Loucy (cell line): ENCODE measurements around the gene ACTR5.

ENCODE experiments used
- H2AFZ ChIP-seq: fragments of 200-600 bp; sonication (generic); 2 replicates; pipeline ENCODE4 v1.6.0; 2016; ENCODE audit warnings: antibody characterized with exemption, mild to moderate bottlenecking, low read length, moderate library complexity
- H3F3A ChIP-seq: fragments of 200-600 bp; 2 replicates; pipeline ENCODE4 v1.6.0; 2016; ENCODE audit warnings: antibody characterized with exemption, low read depth, mild to moderate bottlenecking
- H3K27me3 ChIP-seq: fragments of 200-600 bp; sonication (generic); 2 replicates; pipeline ENCODE4 v1.6.1; 2014; ENCODE audit warnings: low read length, mild to moderate bottlenecking; ENCODE audit not compliant: insufficient read depth, poor library complexity, severe bottlenecking
- H3K36me3 ChIP-seq: fragments of 200-600 bp; sonication (generic); 2 replicates; pipeline ENCODE4 v1.6.1; 2016; ENCODE audit warnings: low read length; ENCODE audit not compliant: insufficient read depth
- H3K4me1 ChIP-seq: fragments of 200-600 bp; sonication (generic); 2 replicates; pipeline ENCODE4 v1.5.1; 2014; ENCODE audit warnings: low read length, mild to moderate bottlenecking; ENCODE audit not compliant: insufficient read depth, poor library complexity, severe bottlenecking
- H3K4me2 ChIP-seq: fragments of 200-600 bp; sonication (generic); 2 replicates; pipeline ENCODE4 v1.6.0; 2014; ENCODE audit warnings: antibody characterized with exemption, low read length, low read depth, mild to moderate bottlenecking; ENCODE audit not compliant: poor library complexity, severe bottlenecking
- H3K4me3 ChIP-seq: fragments of 200-600 bp; sonication (generic); 2 replicates; pipeline ENCODE4 v1.5.1; 2014; ENCODE audit warnings: low read length, mild to moderate bottlenecking, mixed read lengths; ENCODE audit not compliant: poor library complexity, severe bottlenecking
- H3K79me2 ChIP-seq: fragments of 200-600 bp; sonication (generic); 2 replicates; pipeline ENCODE4 v1.6.1; 2014; ENCODE audit warnings: low read length; ENCODE audit not compliant: insufficient read depth
- H3K9ac ChIP-seq: fragments of 200-600 bp; sonication (generic); 2 replicates; pipeline ENCODE4 v1.6.0; 2014; ENCODE audit warnings: mild to moderate bottlenecking, low read depth, low read length, moderate library complexity; ENCODE audit not compliant: poor library complexity, severe bottlenecking
- H3K9me2 ChIP-seq: fragments of 200-600 bp; sonication (generic); replicated peaks from 2 replicates; pipeline ENCODE4 v1.6.1; 2016; ENCODE audit warnings: low read depth, low read length, mixed read lengths
- H3K9me3 ChIP-seq: fragments of 200-600 bp; sonication (generic); 2 replicates; pipeline ENCODE4 v1.6.1; 2014; ENCODE audit warnings: mild to moderate bottlenecking, antibody characterized with exemption, low read length, low read depth; ENCODE audit not compliant: insufficient read depth
- H4K20me1 ChIP-seq: fragments of 200-600 bp; sonication (generic); 2 replicates; pipeline ENCODE4 v1.6.0; 2014; ENCODE audit warnings: antibody characterized with exemption, low read length, mild to moderate bottlenecking; ENCODE audit not compliant: insufficient read depth, poor library complexity, severe bottlenecking
- EZH2phosphoT487 ChIP-seq: fragments of 200-600 bp; IDR thresholded peaks from 2 replicates; pipeline ENCODE4 v1.6.1; 2018; ENCODE audit warnings: antibody characterized with exemption, mild to moderate bottlenecking, moderate library complexity, borderline replicate concordance
- TF ChIP-seq, protein P1 (sequence below): fragments of 200-600 bp; sonication (generic); conservative IDR thresholded peaks from 2 replicates; pipeline ENCODE4 v1.5.1; 2014; ENCODE audit warnings: mild to moderate bottlenecking, antibody characterized with exemption, low read length

The ACTR5 gene

DNA sequence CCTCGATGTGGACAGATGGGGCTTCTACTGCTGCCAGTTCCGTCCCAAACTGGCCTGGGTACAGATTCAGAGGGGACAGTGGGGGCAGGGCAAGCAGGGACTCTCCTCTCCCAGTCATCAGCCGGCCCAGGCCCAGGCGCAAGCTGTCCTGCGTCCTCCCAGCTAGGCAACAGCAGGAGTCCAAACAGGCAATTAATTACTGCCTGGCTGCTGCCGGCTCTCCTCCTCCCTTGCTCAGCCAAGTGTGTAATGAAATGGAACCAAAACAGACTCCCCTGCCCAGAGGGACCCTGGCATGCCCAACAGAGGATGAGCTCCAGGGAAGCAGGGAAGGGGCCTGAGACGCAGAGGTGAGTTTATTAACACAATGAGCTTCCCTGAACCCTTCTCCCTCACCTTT lies 41.8 kb upstream of the ACTR5 start:
- H3K4me2 ChIP-seq, result no peak overlapping the region
- H4K20me1 ChIP-seq, result no peaks in the 10 kb centered on the region
- no peaks in the 10 kb centered on the region for H3K79me2 ChIP-seq
- H3K9ac ChIP-seq, result no peak overlapping the region
- no peaks in the 10 kb centered on the region for H3F3A ChIP-seq
- H3K27me3 ChIP-seq, result no peaks in the 10 kb centered on the region
- H3K9me2 ChIP-seq, result no peaks in the 10 kb centered on the region
- no peak for TF ChIP-seq EZH2phosphoT487
- TF ChIP-seq, protein P1, sequence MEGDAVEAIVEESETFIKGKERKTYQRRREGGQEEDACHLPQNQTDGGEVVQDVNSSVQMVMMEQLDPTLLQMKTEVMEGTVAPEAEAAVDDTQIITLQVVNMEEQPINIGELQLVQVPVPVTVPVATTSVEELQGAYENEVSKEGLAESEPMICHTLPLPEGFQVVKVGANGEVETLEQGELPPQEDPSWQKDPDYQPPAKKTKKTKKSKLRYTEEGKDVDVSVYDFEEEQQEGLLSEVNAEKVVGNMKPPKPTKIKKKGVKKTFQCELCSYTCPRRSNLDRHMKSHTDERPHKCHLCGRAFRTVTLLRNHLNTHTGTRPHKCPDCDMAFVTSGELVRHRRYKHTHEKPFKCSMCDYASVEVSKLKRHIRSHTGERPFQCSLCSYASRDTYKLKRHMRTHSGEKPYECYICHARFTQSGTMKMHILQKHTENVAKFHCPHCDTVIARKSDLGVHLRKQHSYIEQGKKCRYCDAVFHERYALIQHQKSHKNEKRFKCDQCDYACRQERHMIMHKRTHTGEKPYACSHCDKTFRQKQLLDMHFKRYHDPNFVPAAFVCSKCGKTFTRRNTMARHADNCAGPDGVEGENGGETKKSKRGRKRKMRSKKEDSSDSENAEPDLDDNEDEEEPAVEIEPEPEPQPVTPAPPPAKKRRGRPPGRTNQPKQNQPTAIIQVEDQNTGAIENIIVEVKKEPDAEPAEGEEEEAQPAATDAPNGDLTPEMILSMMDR, result no peak
- no peak overlapping the region for H2AFZ ChIP-seq
- H3K36me3 ChIP-seq, result no peaks in the 10 kb centered on the region
- no peak overlapping the region for H3K4me3 ChIP-seq
- no peaks in the 10 kb centered on the region for H3K4me1 ChIP-seq
- H3K9me3 ChIP-seq, result no peaks in the 10 kb centered on the region

DNA sequence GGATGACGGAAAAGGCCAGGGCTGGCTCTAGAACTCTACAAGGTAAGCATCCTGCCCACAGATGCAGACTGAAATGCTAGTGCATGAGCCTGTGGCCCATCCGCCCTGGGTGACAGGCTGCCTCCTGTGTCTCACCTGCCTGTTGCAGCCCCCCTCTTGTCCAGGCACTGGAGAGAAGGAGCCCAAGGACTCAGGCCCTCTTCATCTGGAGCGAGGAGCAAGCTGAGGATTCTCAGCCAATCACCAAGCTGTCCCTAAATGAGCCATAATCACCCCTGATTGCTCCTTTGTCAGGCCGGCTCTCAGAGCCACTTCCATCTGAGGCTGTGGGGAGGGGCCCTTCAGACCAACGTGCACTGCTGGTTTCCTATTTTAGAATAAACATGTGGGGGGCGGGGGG lies 34.0 kb upstream of the ACTR5 start:
- Histone ChIP-seq H4K20me1 (no peaks in the 10 kb centered on the region), H3K27me3 (no peaks in the 10 kb centered on the region), H3K9me3 (no peaks in the 10 kb centered on the region), H3K36me3 (no peaks in the 10 kb centered on the region), H3K4me1 (no peaks in the 10 kb centered on the region), H3K9ac (no peak overlapping the region), H3K9me2 (no peaks in the 10 kb centered on the region), H3K4me2 (no peak overlapping the region), H3K4me3 (no peak overlapping the region), H3F3A (no peaks in the 10 kb centered on the region), H2AFZ (no peak overlapping the region), H3K79me2 (no peaks in the 10 kb centered on the region)
- no peak for TF ChIP-seq EZH2phosphoT487
- TF ChIP-seq, protein P1, result no peak

DNA sequence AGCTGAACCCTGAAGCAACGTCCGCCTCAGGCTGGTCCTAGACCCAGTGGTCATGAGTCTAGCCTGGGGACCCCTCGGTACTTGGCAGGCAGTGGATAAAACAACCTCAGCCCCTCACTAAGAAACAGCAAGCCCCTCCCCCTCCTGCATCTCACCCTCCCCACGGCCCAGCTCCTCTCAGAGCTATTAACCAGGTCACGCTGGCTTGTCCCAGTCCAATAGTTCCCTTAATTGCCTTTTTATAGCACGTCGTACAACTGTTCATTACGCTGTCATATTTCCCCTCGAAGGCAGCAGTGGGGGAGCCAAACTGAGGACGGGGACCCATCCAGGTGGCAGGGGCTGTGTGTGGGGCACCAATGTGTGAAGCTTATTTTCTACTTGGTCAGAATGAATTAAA lies 32.6 kb upstream of the ACTR5 start:
- Histone ChIP-seq H3F3A (no peaks in the 10 kb centered on the region), H3K36me3 (no peaks in the 10 kb centered on the region), H3K79me2 (no peaks in the 10 kb centered on the region), H4K20me1 (no peaks in the 10 kb centered on the region), H3K9me2 (no peaks in the 10 kb centered on the region), H3K27me3 (peaks cover under 1% of the 10 kb centered on the region), H3K4me2 (no peak overlapping the region), H3K9me3 (no peaks in the 10 kb centered on the region), H3K4me1 (no peaks in the 10 kb centered on the region), H2AFZ (no peak overlapping the region), H3K9ac (no peak overlapping the region), H3K4me3 (no peak overlapping the region)
- TF ChIP-seq, protein P1, result no peak
- no peak for TF ChIP-seq EZH2phosphoT487
